Loucy (cell line): ENCODE results near the gene DOCK9.

Experiments
- EZH2phosphoT487 ChIP-seq: fragments of 200-600 bp; IDR thresholded peaks from 2 replicates; pipeline ENCODE4 v1.6.1; 2018; ENCODE audit warnings: antibody characterized with exemption, mild to moderate bottlenecking, moderate library complexity, borderline replicate concordance
- TF ChIP-seq, protein P1 (sequence below): fragments of 200-600 bp; sonication (generic); conservative IDR thresholded peaks from 2 replicates; pipeline ENCODE4 v1.5.1; 2014; ENCODE audit warnings: mild to moderate bottlenecking, antibody characterized with exemption, low read length

DNA sequence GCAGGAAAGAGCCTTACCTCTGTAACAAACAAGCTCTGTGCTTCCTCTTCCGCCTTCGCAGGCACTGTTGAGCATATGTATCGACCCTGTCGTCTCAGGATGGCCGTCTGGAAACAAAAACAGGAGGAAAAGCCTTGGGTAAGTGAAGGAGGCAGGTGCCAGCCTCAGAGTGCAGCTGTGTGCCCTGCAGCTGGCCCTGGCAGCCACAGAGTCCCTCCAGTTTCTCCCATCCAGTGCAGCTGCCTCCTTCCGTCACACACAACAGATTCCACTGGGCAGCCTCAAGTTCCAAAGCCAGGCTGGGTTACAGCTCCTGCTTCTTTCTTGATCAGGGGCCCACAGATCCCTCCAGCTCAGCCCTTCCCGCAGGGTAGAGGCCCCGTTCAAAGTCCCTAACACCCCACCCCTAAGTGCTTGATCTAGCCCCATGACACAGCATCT, 47.7 kb downstream of the DOCK9 start:
- TF ChIP-seq, protein P1, sequence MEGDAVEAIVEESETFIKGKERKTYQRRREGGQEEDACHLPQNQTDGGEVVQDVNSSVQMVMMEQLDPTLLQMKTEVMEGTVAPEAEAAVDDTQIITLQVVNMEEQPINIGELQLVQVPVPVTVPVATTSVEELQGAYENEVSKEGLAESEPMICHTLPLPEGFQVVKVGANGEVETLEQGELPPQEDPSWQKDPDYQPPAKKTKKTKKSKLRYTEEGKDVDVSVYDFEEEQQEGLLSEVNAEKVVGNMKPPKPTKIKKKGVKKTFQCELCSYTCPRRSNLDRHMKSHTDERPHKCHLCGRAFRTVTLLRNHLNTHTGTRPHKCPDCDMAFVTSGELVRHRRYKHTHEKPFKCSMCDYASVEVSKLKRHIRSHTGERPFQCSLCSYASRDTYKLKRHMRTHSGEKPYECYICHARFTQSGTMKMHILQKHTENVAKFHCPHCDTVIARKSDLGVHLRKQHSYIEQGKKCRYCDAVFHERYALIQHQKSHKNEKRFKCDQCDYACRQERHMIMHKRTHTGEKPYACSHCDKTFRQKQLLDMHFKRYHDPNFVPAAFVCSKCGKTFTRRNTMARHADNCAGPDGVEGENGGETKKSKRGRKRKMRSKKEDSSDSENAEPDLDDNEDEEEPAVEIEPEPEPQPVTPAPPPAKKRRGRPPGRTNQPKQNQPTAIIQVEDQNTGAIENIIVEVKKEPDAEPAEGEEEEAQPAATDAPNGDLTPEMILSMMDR, result no peak
- TF ChIP-seq EZH2phosphoT487, result no peak
